Measurements from ENCODE around the gene MIEN1. TPM values are rescaled to one million over a fixed set of nuclear protein-coding genes. Genes with fewer than 3 reads are reported as not detected.

Gene MIEN1
- total and polyA plus RNA-seq, 2 of the 13 experiments (the other 11 are each of a cell fraction or from before 2014, with no cell fraction given) = 40.6 to 56.6 TPM

DNA sequence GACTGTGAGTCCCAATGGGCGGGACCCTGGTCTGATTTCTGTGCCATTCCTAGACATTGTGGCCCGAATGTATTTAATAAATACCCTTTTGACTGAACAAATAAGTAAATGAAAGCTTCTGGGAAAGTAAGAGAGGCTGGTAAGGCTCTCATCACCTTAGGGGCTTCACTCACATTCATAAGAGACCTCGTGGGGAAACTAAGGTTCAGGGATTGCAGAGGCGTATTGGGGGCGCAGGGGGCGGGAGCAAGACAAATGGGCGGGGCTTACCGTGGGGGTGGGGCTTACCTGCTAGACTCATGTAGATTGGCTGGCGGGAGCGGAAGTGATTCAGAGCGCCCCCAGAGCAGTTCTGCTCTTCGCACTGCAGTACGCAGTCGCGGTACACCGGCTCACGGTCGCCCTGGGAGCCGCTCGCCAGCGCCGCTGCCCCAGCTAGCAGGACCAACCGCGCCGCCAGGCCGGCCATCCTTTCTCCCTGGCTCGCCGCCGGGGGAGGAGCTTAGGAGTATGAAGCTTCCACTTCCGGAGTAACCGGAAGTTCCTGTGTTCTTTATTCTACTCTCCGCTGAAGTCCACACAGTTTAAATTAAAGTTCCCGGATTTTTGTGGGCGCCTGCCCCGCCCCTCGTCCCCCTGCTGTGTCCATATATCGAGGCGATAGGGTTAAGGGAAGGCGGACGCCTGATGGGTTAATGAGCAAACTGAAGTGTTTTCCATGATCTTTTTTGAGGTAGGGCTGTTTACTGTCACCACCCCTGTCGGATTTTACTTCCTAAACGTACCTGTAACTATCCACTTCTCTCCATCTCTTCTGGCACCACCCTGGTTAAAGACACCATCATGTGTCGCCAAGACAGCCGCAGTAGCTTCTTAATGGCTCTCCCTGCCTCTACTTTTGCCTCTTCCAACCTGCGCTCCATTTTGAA is 42.5 kb downstream of the MIEN1 start, which contains the start of gene PGAP3 (continued):
- TF ChIP-seq, protein P1, sequence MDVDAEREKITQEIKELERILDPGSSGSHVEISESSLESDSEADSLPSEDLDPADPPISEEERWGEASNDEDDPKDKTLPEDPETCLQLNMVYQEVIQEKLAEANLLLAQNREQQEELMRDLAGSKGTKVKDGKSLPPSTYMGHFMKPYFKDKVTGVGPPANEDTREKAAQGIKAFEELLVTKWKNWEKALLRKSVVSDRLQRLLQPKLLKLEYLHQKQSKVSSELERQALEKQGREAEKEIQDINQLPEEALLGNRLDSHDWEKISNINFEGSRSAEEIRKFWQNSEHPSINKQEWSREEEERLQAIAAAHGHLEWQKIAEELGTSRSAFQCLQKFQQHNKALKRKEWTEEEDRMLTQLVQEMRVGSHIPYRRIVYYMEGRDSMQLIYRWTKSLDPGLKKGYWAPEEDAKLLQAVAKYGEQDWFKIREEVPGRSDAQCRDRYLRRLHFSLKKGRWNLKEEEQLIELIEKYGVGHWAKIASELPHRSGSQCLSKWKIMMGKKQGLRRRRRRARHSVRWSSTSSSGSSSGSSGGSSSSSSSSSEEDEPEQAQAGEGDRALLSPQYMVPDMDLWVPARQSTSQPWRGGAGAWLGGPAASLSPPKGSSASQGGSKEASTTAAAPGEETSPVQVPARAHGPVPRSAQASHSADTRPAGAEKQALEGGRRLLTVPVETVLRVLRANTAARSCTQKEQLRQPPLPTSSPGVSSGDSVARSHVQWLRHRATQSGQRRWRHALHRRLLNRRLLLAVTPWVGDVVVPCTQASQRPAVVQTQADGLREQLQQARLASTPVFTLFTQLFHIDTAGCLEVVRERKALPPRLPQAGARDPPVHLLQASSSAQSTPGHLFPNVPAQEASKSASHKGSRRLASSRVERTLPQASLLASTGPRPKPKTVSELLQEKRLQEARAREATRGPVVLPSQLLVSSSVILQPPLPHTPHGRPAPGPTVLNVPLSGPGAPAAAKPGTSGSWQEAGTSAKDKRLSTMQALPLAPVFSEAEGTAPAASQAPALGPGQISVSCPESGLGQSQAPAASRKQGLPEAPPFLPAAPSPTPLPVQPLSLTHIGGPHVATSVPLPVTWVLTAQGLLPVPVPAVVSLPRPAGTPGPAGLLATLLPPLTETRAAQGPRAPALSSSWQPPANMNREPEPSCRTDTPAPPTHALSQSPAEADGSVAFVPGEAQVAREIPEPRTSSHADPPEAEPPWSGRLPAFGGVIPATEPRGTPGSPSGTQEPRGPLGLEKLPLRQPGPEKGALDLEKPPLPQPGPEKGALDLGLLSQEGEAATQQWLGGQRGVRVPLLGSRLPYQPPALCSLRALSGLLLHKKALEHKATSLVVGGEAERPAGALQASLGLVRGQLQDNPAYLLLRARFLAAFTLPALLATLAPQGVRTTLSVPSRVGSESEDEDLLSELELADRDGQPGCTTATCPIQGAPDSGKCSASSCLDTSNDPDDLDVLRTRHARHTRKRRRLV (CRISPR knock-in tag; IDR thresholded peaks at IDR 0.05) = 0 out of 2 replicates have a peak, but pooled peaks have one; percentile 39
- TF ChIP-seq, protein P2, sequence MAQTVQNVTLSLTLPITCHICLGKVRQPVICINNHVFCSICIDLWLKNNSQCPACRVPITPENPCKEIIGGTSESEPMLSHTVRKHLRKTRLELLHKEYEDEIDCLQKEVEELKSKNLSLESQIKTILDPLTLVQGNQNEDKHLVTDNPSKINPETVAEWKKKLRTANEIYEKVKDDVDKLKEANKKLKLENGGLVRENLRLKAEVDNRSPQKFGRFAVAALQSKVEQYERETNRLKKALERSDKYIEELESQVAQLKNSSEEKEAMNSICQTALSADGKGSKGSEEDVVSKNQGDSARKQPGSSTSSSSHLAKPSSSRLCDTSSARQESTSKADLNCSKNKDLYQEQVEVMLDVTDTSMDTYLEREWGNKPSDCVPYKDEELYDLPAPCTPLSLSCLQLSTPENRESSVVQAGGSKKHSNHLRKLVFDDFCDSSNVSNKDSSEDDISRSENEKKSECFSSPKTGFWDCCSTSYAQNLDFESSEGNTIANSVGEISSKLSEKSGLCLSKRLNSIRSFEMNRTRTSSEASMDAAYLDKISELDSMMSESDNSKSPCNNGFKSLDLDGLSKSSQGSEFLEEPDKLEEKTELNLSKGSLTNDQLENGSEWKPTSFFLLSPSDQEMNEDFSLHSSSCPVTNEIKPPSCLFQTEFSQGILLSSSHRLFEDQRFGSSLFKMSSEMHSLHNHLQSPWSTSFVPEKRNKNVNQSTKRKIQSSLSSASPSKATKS (CRISPR knock-in tag; IDR thresholded peaks at IDR 0.05) = no peak; the same call in 1 of the 2 replicates
- TF ChIP-seq ZNF780A (CRISPR knock-in tag; IDR thresholded peaks at IDR 0.05) (peak; percentile 57; the same call in 1 of the 2 replicates), ZNF614 (CRISPR knock-in tag; IDR thresholded peaks at IDR 0.05; ENCODE audit: borderline replicate concordance) (peak; percentile 70; the same call in 1 of the 2 replicates)

Measured in HepG2 (cell line).